Pancreas (tissue), 10 donors: Measurements from ENCODE around the gene TARM1. TPM values are rescaled to one million over a fixed set of nuclear protein-coding genes. Genes with fewer than 3 reads are reported as not detected.

Experiments used
- ATAC-seq, 4 donors: fragments of 200-7000 bp; cut with Tn5 transposase; one replicate each; pipeline versions ENCODE4 v1.8.0 to v1.9.1; 2020; ENCODE audit warnings: mild to moderate bottlenecking in 4 of 4, moderate library complexity in 4 of 4
- DNase-seq, 6 donors: peaks; one replicate each; pipeline ENCODE4 v3.0.0-alpha.2; 2020
- FAIRE-seq: peaks from 2 replicates; lab custom pipeline; 2012; peaks lifted over from hg19 to GRCh38; lab: Jason Lieb, UNC
- H3K27ac ChIP-seq, 4 donors: fragments of 200-600 bp; sonication (generic); 1 replicate in 3 of 4; 2 replicates in 1 of 4; pipeline versions ENCODE4 v1.5.0 to v1.8.0; 2020
- H3K27me3 ChIP-seq, 4 donors: fragments of 200-600 bp; one replicate each; pipeline ENCODE4 v1.8.0; 2021
- H3K36me3 ChIP-seq, 3 donors: fragments of 200-600 bp; sonication (generic) in 1 of 3; one replicate each; pipeline versions ENCODE4 v1.5.0 to v1.8.0; 2020 to 2021
- H3K4me1 ChIP-seq, 3 donors: fragments of 200-600 bp; one replicate each; pipeline ENCODE4 v1.8.0; 2021
- H3K4me3 ChIP-seq, 4 donors: fragments of 200-600 bp; sonication (generic) in 2 of 4; one replicate each; pipeline versions ENCODE4 v1.5.0 to v1.8.0; 2020 to 2021
- H3K9me3 ChIP-seq, 4 donors: fragments of 200-600 bp; one replicate each; pipeline ENCODE4 v1.8.0; 2021
- WGBS, 2 donors: extraction: QIAGEN DNeasy Blood & Tissue Kit; methylation state at CpG; one replicate each; pipeline ENCODE4 v1.1.7; 2013; 5-methylcytosine and 5-hydroxymethylcytosine counted together
- intact Hi-C, 3 donors: fragments of 100-400 bp; cut with DNase I; formaldehyde crosslinking; loops; one replicate each; pipeline versions ENCODE4 v1.11.1 to v1.14.2; 2022
- polyA plus RNA-seq, 2 donors: library from polyadenylated mRNA; stranded (reverse); fragments of 200-250 nt; gene quantifications; one replicate each; pipeline ENCODE4 v1.2.3, GENCODE V29; 2013
- total RNA-seq, 6 donors: library from RNA; stranded (reverse); fragmentation: NEBNext Ultra II Directional in 4 of 6; extraction: Animal tissue kit (Norgen Biotek cat#: 25700) in 4 of 6; gene quantifications; one replicate each; pipeline versions ENCODE4 v1.2.1 to v1.2.4, GENCODE V29; 2021 to 2023
- TF ChIP-seq, protein P1 (sequence below), 4 donors: fragments of 200-600 bp; sonication (generic) in 3 of 4; IDR thresholded peaks; one replicate each; pipeline versions ENCODE4 v1.5.0 to v1.8.0; 2021; ENCODE audit warnings: antibody characterized with exemption in 4 of 4
- donor health status: healthy with polysubstance abuse.
- donor health status: DM: no; HTN: no; CAD: no; lungs with moderate emphysema.
- donor health status: DM: no; HTN: no; CAD: no.
- donor health status: control.
- donor health status: control.
- donor health status: Bipolar disorder and iron deficiency.
- donor health status: DM: yes; HTN: yes; CAD: no.
- donor health status: DM: no; HTN: no; CAD: no.
- donor health status: DM: no; HTN: no; CAD: no.
- donor health status: DM: yes; HTN: yes; CAD: no.

The TARM1 gene
- total and polyA plus RNA-seq, 8 donors, result not detected

DNA sequence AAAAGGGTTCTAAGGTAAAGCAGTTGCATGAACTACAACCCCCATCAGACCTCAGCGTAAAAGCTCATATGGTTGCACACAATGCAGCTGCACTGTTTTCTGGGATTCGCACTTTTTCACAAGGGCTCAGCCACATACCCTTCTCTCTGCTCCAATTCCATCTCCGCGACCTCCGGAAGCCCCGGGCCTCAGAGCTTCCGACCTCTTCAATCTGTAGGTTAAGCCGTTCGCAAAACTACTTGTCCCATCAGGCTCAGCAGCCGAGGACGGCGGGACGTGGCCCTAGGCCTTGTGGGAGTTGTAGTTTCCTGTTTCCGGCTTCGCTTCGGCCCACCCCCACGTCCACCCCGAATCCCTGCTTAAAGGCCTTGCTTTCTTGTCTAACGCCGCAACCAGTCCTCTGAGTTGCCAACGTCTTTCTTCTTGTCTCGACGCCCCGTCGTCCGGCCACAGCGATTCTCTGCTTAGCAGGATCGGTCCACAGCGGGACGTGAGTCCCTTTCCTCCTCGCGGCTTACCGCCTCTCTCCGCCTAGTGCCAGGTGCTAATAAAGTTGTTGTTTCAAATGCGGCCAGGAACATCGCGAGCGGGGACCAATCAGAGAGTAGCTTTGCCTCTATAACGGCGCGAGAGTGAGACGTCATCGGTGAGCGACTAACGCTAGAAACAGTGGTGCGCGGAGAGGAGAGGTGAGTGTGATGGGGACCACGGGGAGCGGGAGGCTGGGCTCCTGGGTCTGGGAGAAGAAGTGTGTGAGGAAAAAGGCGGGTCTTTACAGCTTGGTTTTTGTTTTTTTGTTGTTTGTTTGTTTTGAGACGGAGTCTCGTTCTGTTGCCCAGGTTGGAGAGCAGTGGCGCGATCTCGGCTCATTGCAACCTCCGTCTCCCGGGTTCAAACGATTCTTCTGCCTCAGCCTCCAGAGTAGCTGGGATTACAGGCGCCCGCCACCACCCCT is 34.2 kb upstream of the TARM1 start, which contains the start of the genes PRPF31 and TFPT:
PRPF31 (plus strand) TSS at position 646 of the 955 bp plus-strand sequence. CDS start 2,525 bp downstream, outside the sequence.
TFPT (minus strand) TSS at position 549 of the 955 bp plus-strand sequence; CDS start at position 161, 388 bp downstream.
- Histone ChIP-seq H3K9me3 (no peaks in the 10 kb centered on the region), H3K4me3 (peak within 1 kb of the TSS; percentile 60 to 95 (median 72)), H3K27ac (peak within 1 kb of the TSS; percentile 51 to 84 (median 76)), H3K27me3 (no peaks in the 10 kb centered on the region), H3K36me3 (peaks cover 0 to 11% (median 0%) of the 10 kb centered on the region in 3 donors), H3K4me1 (peaks cover 10 to 14% (median 10%) of the 10 kb centered on the region in 3 donors)
- peak; percentile 93 to 97 (median 96) for DNase-seq
- FAIRE-seq, result peak; percentile 88
- intact Hi-C loops, result no loop called here
- WGBS, 2 donors, result 0 to 1% methylated on average over 60 of the region's 60 CpGs
- ATAC-seq, result peak; percentile 94 to 98 (median 96)
- TF ChIP-seq, protein P1, sequence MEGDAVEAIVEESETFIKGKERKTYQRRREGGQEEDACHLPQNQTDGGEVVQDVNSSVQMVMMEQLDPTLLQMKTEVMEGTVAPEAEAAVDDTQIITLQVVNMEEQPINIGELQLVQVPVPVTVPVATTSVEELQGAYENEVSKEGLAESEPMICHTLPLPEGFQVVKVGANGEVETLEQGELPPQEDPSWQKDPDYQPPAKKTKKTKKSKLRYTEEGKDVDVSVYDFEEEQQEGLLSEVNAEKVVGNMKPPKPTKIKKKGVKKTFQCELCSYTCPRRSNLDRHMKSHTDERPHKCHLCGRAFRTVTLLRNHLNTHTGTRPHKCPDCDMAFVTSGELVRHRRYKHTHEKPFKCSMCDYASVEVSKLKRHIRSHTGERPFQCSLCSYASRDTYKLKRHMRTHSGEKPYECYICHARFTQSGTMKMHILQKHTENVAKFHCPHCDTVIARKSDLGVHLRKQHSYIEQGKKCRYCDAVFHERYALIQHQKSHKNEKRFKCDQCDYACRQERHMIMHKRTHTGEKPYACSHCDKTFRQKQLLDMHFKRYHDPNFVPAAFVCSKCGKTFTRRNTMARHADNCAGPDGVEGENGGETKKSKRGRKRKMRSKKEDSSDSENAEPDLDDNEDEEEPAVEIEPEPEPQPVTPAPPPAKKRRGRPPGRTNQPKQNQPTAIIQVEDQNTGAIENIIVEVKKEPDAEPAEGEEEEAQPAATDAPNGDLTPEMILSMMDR (IDR thresholded peaks at IDR 0.05), result no peak

DNA sequence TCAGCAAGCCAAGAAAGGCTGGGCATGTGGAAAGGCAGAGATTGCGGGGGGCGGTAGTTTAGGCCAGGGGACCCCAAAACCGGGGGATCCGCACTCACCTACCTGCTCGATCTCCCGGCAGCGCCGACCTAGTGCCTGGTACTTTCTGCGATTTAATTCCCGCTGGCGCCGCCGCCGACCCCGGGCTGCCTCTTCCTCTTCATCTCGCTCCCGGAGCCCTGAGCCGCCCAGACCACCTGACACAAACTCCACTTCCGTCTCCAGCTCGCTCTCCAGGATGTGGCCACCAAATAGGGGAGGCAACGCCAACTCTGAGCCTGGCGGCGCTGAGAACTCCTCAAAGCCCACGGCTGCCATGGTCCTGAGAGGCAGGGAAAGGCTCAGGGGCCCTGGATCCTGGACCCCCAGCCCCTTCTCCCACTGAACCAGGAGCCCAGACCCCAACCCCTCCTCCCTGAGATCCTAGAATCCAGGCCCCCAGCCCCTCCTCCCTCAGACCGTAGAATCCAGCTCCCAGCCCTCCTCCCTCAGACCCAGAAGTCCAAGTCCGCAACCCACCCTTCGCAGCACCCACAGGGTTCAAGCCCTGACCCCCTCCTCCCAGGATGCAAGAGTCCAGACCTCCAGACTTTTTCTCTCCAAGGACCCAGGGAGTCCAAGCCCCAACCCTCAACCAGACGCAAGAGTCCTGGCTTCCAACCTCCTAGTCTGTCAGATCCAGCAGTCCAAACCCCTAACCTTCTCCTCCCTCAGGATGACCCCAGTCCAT is 33.4 kb upstream of the TARM1 start:
- no peak for FAIRE-seq

DNA sequence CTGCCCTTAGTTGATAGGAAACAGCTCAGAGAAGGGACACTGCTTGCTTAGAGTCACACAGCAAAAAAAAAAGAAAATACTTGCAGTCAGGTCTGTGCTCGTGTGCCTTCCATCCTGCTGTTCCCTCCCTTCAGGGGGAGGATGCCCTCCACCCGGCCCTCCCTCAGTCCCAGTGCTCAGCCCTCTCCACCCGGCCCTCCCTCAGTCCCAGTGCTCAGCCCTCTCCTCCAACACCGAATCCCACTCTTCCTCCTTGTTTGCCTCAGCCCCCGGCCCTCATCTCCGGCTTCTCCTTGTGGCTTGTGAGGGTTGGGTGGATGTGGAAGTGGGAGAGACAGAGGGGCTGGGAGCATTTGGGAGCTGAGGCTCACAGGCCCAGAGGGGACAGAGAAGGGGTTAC is 28.5 kb upstream of the TARM1 start:
- ATAC-seq (no peak), DNase-seq (no peak), FAIRE-seq (no peak)
- H3K4me3 ChIP-seq, result no peak overlapping the region
- H3K27ac ChIP-seq, result no peak overlapping the region
- peaks cover 0 to 21% (median 0%) of the 10 kb centered on the region in 3 donors for H3K36me3 ChIP-seq
- H3K4me1 ChIP-seq, result peaks cover 4 to 6% (median 5%) of the 10 kb centered on the region in 3 donors
- H3K9me3 ChIP-seq, result no peaks in the 10 kb centered on the region
- WGBS, 2 donors, result 79 to 82% methylated on average over 6 of the region's 6 CpGs
- intact Hi-C loops, result no loop called here
- TF ChIP-seq, protein P1 (IDR thresholded peaks at IDR 0.05), result no peak
- no peaks in the 10 kb centered on the region for H3K27me3 ChIP-seq

More for the DNA sequence above, 33.4 kb upstream of the TARM1 start:
- Histone ChIP-seq H3K4me1 (peaks cover 10 to 14% (median 10%) of the 10 kb centered on the region in 3 donors), H3K4me3 (peak overlapping the region; percentile 60 to 95 (median 72)), H3K9me3 (no peaks in the 10 kb centered on the region), H3K36me3 (peaks cover 0 to 8% (median 0%) of the 10 kb centered on the region in 3 donors), H3K27ac (peak overlapping the region in 1 of 4 donors; percentile 83), H3K27me3 (no peaks in the 10 kb centered on the region)
- peak in 2 of 4 donors; percentile 34 to 43 for ATAC-seq
- intact Hi-C loops, result no loop called here
- DNase-seq, result peak in 2 of 6 donors; percentile 34 to 37
- TF ChIP-seq, protein P1 (IDR thresholded peaks at IDR 0.05), result no peak
- 16 to 22% methylated on average over 28 of the region's 28 CpGs for WGBS, 2 donors

DNA sequence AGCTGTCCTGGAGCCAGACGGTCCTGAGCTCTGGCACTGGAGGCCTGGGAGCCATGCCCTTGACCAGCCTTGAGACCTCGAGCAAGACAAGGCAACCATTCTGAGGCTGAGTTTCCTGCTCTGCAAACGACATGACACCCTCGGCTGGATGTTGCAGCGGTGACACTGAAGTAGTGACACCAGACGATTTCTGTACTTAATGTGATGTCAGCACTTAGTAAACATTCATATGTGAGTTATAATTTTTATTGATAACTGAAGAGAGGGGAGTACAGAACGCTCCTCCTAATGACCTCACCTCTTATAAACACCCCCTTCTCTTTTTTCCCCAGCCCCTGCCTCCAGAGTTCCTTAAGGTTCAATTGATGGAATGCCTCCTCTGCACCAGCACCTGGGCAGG is 27.3 kb upstream of the TARM1 start:
- TF ChIP-seq, protein P1 (IDR thresholded peaks at IDR 0.05), result no peak
- ATAC-seq (no peak), FAIRE-seq (no peak), DNase-seq (no peak)
- Histone ChIP-seq H3K27ac (no peak overlapping the region), H3K4me3 (no peak overlapping the region), H3K9me3 (no peaks in the 10 kb centered on the region), H3K27me3 (no peaks in the 10 kb centered on the region), H3K36me3 (peaks cover 0 to 21% (median 0%) of the 10 kb centered on the region in 3 donors), H3K4me1 (peaks cover 0 to 4% (median 0%) of the 10 kb centered on the region in 3 donors)
- WGBS, 2 donors, result 78 to 80% methylated on average over 7 of the region's 7 CpGs
- intact Hi-C loops, result no loop called here
